Body of pancreas (tissue), 4 donors: Measurements from ENCODE around the gene ARL6. TPM values are rescaled to one million over a fixed set of nuclear protein-coding genes. Genes with fewer than 3 reads are reported as not detected.

Experiments
- ATAC-seq: fragments of 150-250 bp; one replicate; pipeline ENCODE4 v1.9.1; 2016
- DNase-seq, 4 donors: peaks; one replicate each; pipeline ENCODE4 v3.0.0-alpha.2; 2019
- H3K27ac ChIP-seq, 4 donors: fragments of 200-600 bp; sonication (generic); 1 replicate in 3 of 4; 2 replicates in 1 of 4; pipeline versions ENCODE4 v1.5.1 to v1.6.1; 2016 to 2019; ENCODE audit warnings: mild to moderate bottlenecking in 1 of 4, mixed read lengths in 1 of 4, moderate library complexity in 1 of 4
- H3K27me3 ChIP-seq, 2 donors: fragments of 200-600 bp; sonication (generic); one replicate each; pipeline ENCODE4 v1.6.0; 2016; ENCODE audit warnings: mild to moderate bottlenecking in 1 of 2
- H3K36me3 ChIP-seq, 2 donors: fragments of 200-600 bp; sonication (generic); replicated peaks in 1 of 2; 2 replicates each; pipeline ENCODE4 v1.5.1; 2016; ENCODE audit warnings: low read depth in 2 of 2; ENCODE audit not compliant: insufficient read depth in 1 of 2
- H3K4me1 ChIP-seq: fragments of 200-600 bp; sonication (generic); one replicate; pipeline ENCODE4 v1.6.0; 2016
- H3K4me3 ChIP-seq, 2 donors: fragments of 200-600 bp; sonication (generic); 1 replicate in 1 of 2; 2 replicates in 1 of 2; pipeline ENCODE4 v1.5.1; 2016 to 2019
- H3K9me3 ChIP-seq, 3 donors: fragments of 200-600 bp; sonication (generic); 1 replicate in 2 of 3; 2 replicates in 1 of 3; pipeline ENCODE4 v1.5.1; 2016
- CTCF ChIP-seq, 7 experiments: fragments of 450-650 bp in 4 of 7; fragments of 200-600 bp in 3 of 7; sonication (generic) in 3 of 7; IDR thresholded peaks; one replicate each; pipeline ENCODE4 v1.5.1; 2016 to 2019; ENCODE audit warnings: antibody characterized with exemption in 7 of 7
- POLR2A ChIP-seq, 3 donors: fragments of 450-650 bp; IDR thresholded peaks; one replicate each; pipeline ENCODE4 v1.6.1; 2016; ENCODE audit warnings: antibody characterized with exemption in 3 of 3, mild to moderate bottlenecking in 2 of 3
- WGBS, 2 donors: methylation state at CpG; one replicate each; pipeline ENCODE4 v1.1.5; 2017; 5-methylcytosine and 5-hydroxymethylcytosine counted together
- intact Hi-C: fragments of 100-400 bp; cut with DNase I; formaldehyde crosslinking; loops from one replicate; pipeline ENCODE4 v1.15.1; 2023
- total RNA-seq, 2 donors: library from RNA; depleted of rRNA; stranded (reverse); fragments of >200 nt; gene quantifications; one replicate each; pipeline ENCODE4 v1.1.0, GENCODE V29; 2016

Gene ARL6
- total RNA-seq, 2 donors from 2014 or later: 4.3 to 11.4 TPM

DNA sequence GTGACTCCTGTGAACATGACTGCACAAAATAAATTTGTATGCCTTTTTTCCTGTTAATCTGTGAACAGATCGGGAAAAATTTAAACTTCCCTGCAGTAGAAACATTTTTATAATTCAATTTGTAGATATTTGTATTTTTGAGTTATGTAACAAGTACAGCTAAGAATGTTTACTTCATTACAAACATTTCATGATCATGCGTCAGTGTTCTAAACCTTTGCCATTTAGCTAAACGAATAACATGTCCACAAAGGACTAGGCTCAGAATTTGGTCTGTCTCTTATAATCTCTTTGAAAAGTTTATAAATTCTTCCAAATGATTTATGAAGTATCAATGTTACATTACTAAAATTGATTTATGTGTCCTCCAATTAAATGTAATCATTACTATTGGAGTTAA lies 39.9 kb downstream of the ARL6 start:
- Histone ChIP-seq H3K27me3 (no peaks in the 10 kb centered on the region), H3K27ac (no peak overlapping the region), H3K4me3 (no peak overlapping the region), H3K36me3 (no peaks in the 10 kb centered on the region), H3K4me1 (no peaks in the 10 kb centered on the region), H3K9me3 (no peaks in the 10 kb centered on the region)
- WGBS, 2 donors: 83 to 88% methylated on average over 3 of the region's 3 CpGs
- ATAC-seq: no peak
- intact Hi-C loops: no loop called here
- DNase-seq: no peak
- TF ChIP-seq CTCF (IDR thresholded peaks at IDR 0.05) (no peak), POLR2A (IDR thresholded peaks at IDR 0.05) (no peak)

DNA sequence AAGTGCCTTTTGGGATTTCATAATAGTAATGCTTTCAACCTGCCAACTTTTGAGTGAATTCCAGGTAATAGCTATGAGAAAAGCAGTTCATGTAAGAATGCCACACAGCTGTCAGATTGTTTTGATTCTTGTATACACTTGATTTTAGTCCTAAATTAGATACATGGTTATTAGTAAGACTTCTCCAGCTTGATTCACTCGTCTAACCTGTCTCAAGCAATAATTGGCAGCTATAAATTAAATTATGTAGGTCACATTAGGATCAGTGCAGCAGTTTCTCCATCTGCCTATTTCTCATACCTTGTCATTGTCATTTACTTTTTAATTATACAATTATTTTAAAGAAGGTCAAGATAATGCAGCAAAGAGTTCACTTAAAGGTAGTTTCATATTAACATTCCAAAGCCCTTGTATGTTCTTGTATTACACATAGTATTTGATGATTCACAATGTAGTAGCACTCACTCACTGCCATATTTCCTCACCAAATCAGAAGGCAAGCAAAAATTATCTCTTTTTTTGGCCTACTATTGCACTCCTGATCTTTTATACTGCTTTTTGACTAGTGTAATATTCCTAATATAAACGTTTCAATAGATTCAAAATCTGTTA lies 46.3 kb downstream of the ARL6 start:
- Histone ChIP-seq H3K27me3 (no peaks in the 10 kb centered on the region), H3K27ac (no peak overlapping the region), H3K36me3 (no peaks in the 10 kb centered on the region), H3K4me1 (no peaks in the 10 kb centered on the region), H3K9me3 (no peaks in the 10 kb centered on the region), H3K4me3 (no peak overlapping the region)
- intact Hi-C loops: no loop called here
- ATAC-seq: no peak
- TF ChIP-seq POLR2A (IDR thresholded peaks at IDR 0.05): no peak
- no peak for TF ChIP-seq CTCF (IDR thresholded peaks at IDR 0.05)
- WGBS, 2 donors: 53 to 58% methylated on average over 2 of the region's 2 CpGs
- no peak for DNase-seq

- Histone ChIP-seq H3K36me3 (no peaks in the 10 kb centered on the region), H3K9me3 (no peaks in the 10 kb centered on the region), H3K27me3 (no peaks in the 10 kb centered on the region), H3K4me3 (no peak overlapping the region), H3K4me1 (no peaks in the 10 kb centered on the region), H3K27ac (no peak overlapping the region)
- DNase-seq (no peak), ATAC-seq (no peak)
- intact Hi-C loops: no loop called here
- TF ChIP-seq CTCF (IDR thresholded peaks at IDR 0.05): no peak
- TF ChIP-seq POLR2A (IDR thresholded peaks at IDR 0.05): no peak
- 0% methylated on average over 1 of the region's 1 CpG for WGBS, 2 donors
Measured at GRCh38 chr3:97815149-97815917, 50.8 kb downstream of the ARL6 start.

DNA sequence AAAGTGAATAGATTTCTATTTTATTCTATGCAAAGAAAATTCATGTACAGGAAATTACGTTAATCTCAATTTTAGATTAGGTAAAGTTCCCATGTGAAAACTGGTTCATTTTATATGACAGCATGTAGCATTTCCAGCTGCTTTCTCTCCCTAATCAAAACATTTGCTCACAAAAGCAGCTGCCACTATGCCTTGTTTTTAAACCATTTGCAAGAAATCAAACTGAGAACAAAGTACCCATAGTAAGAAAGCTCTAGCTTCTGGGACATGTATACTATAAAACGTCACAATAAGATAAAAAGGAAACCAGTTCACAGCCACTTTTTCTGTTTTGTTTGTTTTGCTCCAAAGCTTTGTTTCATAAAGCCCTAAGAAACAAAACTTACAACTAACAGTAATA lies 52.3 kb downstream of the ARL6 start:
- no peak for TF ChIP-seq POLR2A (IDR thresholded peaks at IDR 0.05)
- no peak for TF ChIP-seq CTCF (IDR thresholded peaks at IDR 0.05)
- Histone ChIP-seq H3K36me3 (no peaks in the 10 kb centered on the region), H3K9me3 (no peaks in the 10 kb centered on the region), H3K4me1 (peaks cover 8% of the 10 kb centered on the region), H3K27me3 (no peaks in the 10 kb centered on the region), H3K4me3 (no peak overlapping the region), H3K27ac (no peak overlapping the region)
- ATAC-seq: no peak
- WGBS, 2 donors: 73 to 74% methylated on average over 2 of the region's 2 CpGs
- intact Hi-C loops: no loop called here
- no peak for DNase-seq

DNA sequence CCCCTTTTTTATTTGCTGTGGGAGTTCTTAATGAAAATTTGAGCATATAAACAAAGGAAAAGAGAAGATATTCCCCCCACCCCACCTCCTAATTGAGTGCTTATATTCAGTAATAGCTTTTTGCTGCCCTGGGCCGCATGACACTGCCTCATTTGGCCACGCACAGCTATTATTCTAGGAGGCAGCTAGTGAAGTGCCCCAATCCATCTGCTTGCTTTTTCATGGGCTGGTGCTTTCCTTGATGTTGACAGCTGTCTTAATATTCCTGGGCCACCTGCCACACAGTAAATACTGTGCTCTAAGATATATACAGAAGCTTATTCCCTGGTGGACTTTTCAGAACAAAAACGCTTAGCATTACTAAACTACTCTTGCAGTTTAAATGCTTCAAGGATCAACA lies 53.4 kb downstream of the ARL6 start:
- intact Hi-C loops: no loop called here
- ATAC-seq: no peak

More for the DNA sequence above, 53.4 kb downstream of the ARL6 start:
- peak in 1 of 4 donors; percentile 4 for DNase-seq
- Histone ChIP-seq H3K27ac (no peak overlapping the region), H3K36me3 (no peaks in the 10 kb centered on the region), H3K4me3 (no peak overlapping the region), H3K4me1 (peaks cover 8% of the 10 kb centered on the region), H3K27me3 (no peaks in the 10 kb centered on the region), H3K9me3 (no peaks in the 10 kb centered on the region)
- TF ChIP-seq POLR2A (IDR thresholded peaks at IDR 0.05) (no peak), CTCF (IDR thresholded peaks at IDR 0.05) (no peak)
- WGBS, 2 donors: 72 to 78% methylated on average over 3 of the region's 3 CpGs
